Suprapubic skin (tissue), 3 donors: ENCODE results near the gene PAX5.

Experiments used
- CTCF ChIP-seq, 2 donors: fragments of 200-600 bp in 1 of 2; fragments of 450-650 bp in 1 of 2; sonication (generic) in 1 of 2; IDR thresholded peaks; one replicate each; pipeline ENCODE4 v1.5.1; 2016 to 2019; ENCODE audit warnings: antibody characterized with exemption in 2 of 2, mild to moderate bottlenecking in 1 of 2, moderate library complexity in 1 of 2
- POLR2AphosphoS5 ChIP-seq, 3 donors: sonication (generic); formaldehyde crosslinking; IDR thresholded peaks; one replicate each; pipeline ENCODE4 v1.6.1; 2017; ENCODE audit warnings: antibody characterized with exemption in 3 of 3

- no peak for TF ChIP-seq POLR2AphosphoS5 (IDR thresholded peaks at IDR 0.05)
- TF ChIP-seq CTCF (IDR thresholded peaks at IDR 0.05), result no peak
Measured at GRCh38 chr9:36831381-36832161, 202.5 kb downstream of the PAX5 start.
